Effector memory CD4-positive, alpha-beta T cell (primary cell): ENCODE measurements around the gene BAZ1A.
A peak's percentile ranks its signal among the peaks of the same experiment; 100 is the strongest.

Experiments used
- DNase-seq, 3 donors: peaks; one replicate each; pipeline ENCODE4 v3.0.0-alpha.2; 2020
- H3K27ac ChIP-seq: 2 replicates; pipeline ENCODE4 v1.7.0; 2013; ENCODE audit warnings: mild to moderate bottlenecking, low read length, moderate library complexity; ENCODE audit not compliant: insufficient read depth, poor library complexity, severe bottlenecking
- H3K27me3 ChIP-seq: replicated peaks from 2 replicates; pipeline ENCODE4 v1.7.0; 2013; ENCODE audit warnings: mild to moderate bottlenecking, low read length; ENCODE audit not compliant: insufficient read depth, control insufficient read depth, poor library complexity, severe bottlenecking
- H3K36me3 ChIP-seq: 2 replicates; pipeline ENCODE4 v1.7.0; 2013; ENCODE audit warnings: mild to moderate bottlenecking, low read length, moderate library complexity; ENCODE audit not compliant: control insufficient read depth, insufficient read depth
- H3K4me1 ChIP-seq: 2 replicates; pipeline ENCODE4 v1.7.0; 2013; ENCODE audit warnings: low read length, mild to moderate bottlenecking; ENCODE audit not compliant: control insufficient read depth, insufficient read depth, poor library complexity, severe bottlenecking
- H3K4me3 ChIP-seq: 2 replicates; pipeline ENCODE4 v1.7.0; 2013; ENCODE audit warnings: low read length, low read depth, mild to moderate bottlenecking; ENCODE audit not compliant: insufficient read depth, poor library complexity, severe bottlenecking
- H3K9me3 ChIP-seq: 2 replicates; pipeline ENCODE4 v1.7.0; 2013; ENCODE audit warnings: mild to moderate bottlenecking, low read length, moderate library complexity; ENCODE audit not compliant: control insufficient read depth

BAZ1A gene

GRCh38 chr14:34857689-34858449 lies 17.3 kb downstream of the BAZ1A start:
- DNase-seq = peak in 1 of 3 donors; percentile 5
- H3K9me3 ChIP-seq = no peaks in the 10 kb centered on the region
- peak overlapping the region; percentile 6 for H3K27ac ChIP-seq
- no peaks in the 10 kb centered on the region for H3K27me3 ChIP-seq
- H3K4me1 ChIP-seq = no peaks in the 10 kb centered on the region
- no peak overlapping the region for H3K4me3 ChIP-seq
- H3K36me3 ChIP-seq = peaks cover 17% of the 10 kb centered on the region

GRCh38 chr14:34853041-34853440 lies 22.1 kb downstream of the BAZ1A start:
- no peaks in the 10 kb centered on the region for H3K36me3 ChIP-seq
- no peak overlapping the region for H3K4me3 ChIP-seq
- H3K4me1 ChIP-seq = no peaks in the 10 kb centered on the region
- H3K9me3 ChIP-seq = no peaks in the 10 kb centered on the region
- no peak for DNase-seq
- H3K27me3 ChIP-seq = no peaks in the 10 kb centered on the region
- no peak overlapping the region for H3K27ac ChIP-seq

DNA sequence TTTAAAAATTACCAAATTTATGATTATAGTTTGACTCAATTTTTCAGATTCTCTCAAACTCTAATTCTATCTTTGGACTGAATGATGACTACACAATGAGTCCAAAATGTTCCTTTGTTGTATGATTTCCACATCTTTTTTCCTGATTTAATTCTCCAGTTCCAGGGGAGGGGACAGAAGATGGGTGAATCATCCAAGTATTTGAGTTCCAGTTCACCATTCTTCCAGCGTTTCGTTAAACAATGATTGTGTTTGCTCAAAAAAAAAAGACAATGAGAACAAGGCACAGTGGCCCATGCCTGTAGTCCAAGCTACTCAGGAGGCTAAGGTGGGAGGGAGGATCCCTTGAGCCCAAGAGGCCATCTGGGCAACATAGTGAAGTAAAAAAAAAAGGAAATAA lies 23.8 kb downstream of the BAZ1A start:
- H3K4me1 ChIP-seq = no peaks in the 10 kb centered on the region
- H3K27ac ChIP-seq = no peak overlapping the region
- no peaks in the 10 kb centered on the region for H3K9me3 ChIP-seq
- no peak overlapping the region for H3K4me3 ChIP-seq
- no peaks in the 10 kb centered on the region for H3K27me3 ChIP-seq
- no peak for DNase-seq
- H3K36me3 ChIP-seq = no peaks in the 10 kb centered on the region

GRCh38 chr14:34845869-34846268 lies 29.3 kb downstream of the BAZ1A start:
- Histone ChIP-seq H3K27me3 (no peaks in the 10 kb centered on the region), H3K4me1 (no peaks in the 10 kb centered on the region), H3K27ac (no peak overlapping the region), H3K36me3 (no peaks in the 10 kb centered on the region), H3K4me3 (no peak overlapping the region), H3K9me3 (no peaks in the 10 kb centered on the region)
- no peak for DNase-seq

GRCh38 chr14:34843011-34843554 lies 32.1 kb downstream of the BAZ1A start:
- Histone ChIP-seq H3K4me1 (no peaks in the 10 kb centered on the region), H3K4me3 (no peak overlapping the region), H3K36me3 (no peaks in the 10 kb centered on the region), H3K27me3 (no peaks in the 10 kb centered on the region), H3K27ac (no peak overlapping the region), H3K9me3 (no peaks in the 10 kb centered on the region)
- DNase-seq = no peak

DNA sequence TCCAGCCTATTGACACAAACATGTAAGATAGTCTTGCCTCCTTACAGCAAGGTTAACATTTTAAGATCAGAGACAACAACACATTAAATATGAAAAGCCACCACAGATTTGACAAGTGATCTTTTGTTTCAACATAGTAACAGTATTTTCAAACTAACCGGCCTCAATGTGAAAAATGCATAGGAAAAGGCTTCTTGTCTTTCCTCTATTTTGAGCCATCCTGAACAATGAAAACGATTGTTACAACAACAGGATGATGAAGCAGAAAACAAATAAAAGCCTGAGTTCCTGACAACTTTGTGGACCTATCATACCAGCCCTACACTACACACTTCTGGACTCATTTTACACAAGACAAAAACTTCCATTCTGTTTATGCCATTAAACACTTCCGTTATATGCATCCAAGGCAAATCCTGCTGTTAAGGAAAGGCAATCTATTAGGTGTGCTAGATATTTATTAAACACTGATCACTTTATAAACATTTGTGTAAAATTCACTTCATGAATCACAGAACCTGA lies 37.3 kb downstream of the BAZ1A start:
- H3K27ac ChIP-seq = no peak overlapping the region
- H3K36me3 ChIP-seq = no peaks in the 10 kb centered on the region
- peaks cover 8% of the 10 kb centered on the region for H3K4me1 ChIP-seq
- no peaks in the 10 kb centered on the region for H3K9me3 ChIP-seq
- no peak for DNase-seq
- no peaks in the 10 kb centered on the region for H3K27me3 ChIP-seq
- no peak overlapping the region for H3K4me3 ChIP-seq

- Histone ChIP-seq H3K4me1 (peaks cover 8% of the 10 kb centered on the region), H3K36me3 (no peaks in the 10 kb centered on the region), H3K4me3 (no peak overlapping the region), H3K27ac (no peak overlapping the region), H3K9me3 (no peaks in the 10 kb centered on the region), H3K27me3 (no peaks in the 10 kb centered on the region)
- no peak for DNase-seq
Measured at GRCh38 chr14:34835312-34835711, 39.8 kb downstream of the BAZ1A start.

- no peak for DNase-seq
- Histone ChIP-seq H3K4me1 (peaks cover 8% of the 10 kb centered on the region), H3K9me3 (no peaks in the 10 kb centered on the region), H3K36me3 (no peaks in the 10 kb centered on the region), H3K27me3 (no peaks in the 10 kb centered on the region), H3K4me3 (no peak overlapping the region), H3K27ac (no peak overlapping the region)
Measured at GRCh38 chr14:34833549-34834523, 41.3 kb downstream of the BAZ1A start.

DNA sequence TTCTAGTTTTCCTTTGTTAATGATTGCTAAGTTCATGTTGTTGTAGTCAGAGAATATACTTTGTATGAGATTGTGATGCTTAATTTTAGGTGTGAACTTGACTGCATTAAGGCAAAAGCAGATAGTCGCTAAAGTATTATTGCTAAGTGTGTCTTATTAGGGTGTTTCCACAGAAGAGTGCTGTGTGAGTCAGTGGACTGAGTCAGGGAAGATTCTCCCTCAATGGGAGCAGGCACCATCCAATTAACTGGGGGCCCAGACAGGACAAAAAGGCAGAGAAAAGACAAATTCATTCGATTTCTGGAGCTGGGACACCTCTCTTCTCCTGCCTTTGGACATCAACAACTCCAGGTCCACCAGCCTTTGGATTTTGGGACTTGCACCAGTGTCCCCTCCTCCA lies 48.5 kb downstream of the BAZ1A start:
- peaks cover 23% of the 10 kb centered on the region for H3K36me3 ChIP-seq
- no peak overlapping the region for H3K4me3 ChIP-seq
- DNase-seq = no peak

More for the DNA sequence above, 48.5 kb downstream of the BAZ1A start:
- no peaks in the 10 kb centered on the region for H3K27me3 ChIP-seq
- H3K9me3 ChIP-seq = no peaks in the 10 kb centered on the region
- no peak overlapping the region for H3K27ac ChIP-seq
- no peaks in the 10 kb centered on the region for H3K4me1 ChIP-seq
